Activated B cell treated with CpG ODN at 0.5 μM for 24 hours (primary cell): Measurements from ENCODE around the gene ASMT. TPM values are rescaled to one million over a fixed set of nuclear protein-coding genes. Genes with fewer than 3 reads are reported as not detected.

Experiments used
- ATAC-seq: fragments of 200-7000 bp; cut with Tn5 transposase; one replicate; pipeline ENCODE4 v1.10.0; 2021; ENCODE audit warnings: low read depth, mild to moderate bottlenecking, moderate library complexity
- CTCF ChIA-PET: fragments of 350-600 bp; sonication (Branson Sonifier 250); formaldehyde crosslinking; loops from one replicate; lab custom pipeline; 2021; ENCODE audit warnings: antibody characterized with exemption; lab: Charles Lee
- POLR2A ChIA-PET: fragments of 350-600 bp; sonication (Branson Sonifier 250); formaldehyde crosslinking; loops from one replicate; lab custom pipeline; 2021; ENCODE audit warnings: antibody characterized with exemption; lab: Charles Lee
- DNase-seq: peaks from one replicate; pipeline ENCODE4 v3.0.0; 2022
- H3K27ac Mint-ChIP-seq: one replicate; pipeline ENCODE4 v1.8.0; 2020; ENCODE audit warnings: mixed read lengths
- H3K27me3 Mint-ChIP-seq: one replicate; pipeline ENCODE4 v1.8.0; 2021; ENCODE audit warnings: mixed read lengths
- H3K36me3 Mint-ChIP-seq: one replicate; pipeline ENCODE4 v1.8.0; 2021; ENCODE audit warnings: low read depth, mixed read lengths
- H3K4me1 Mint-ChIP-seq: one replicate; pipeline ENCODE4 v1.8.0; 2021; ENCODE audit warnings: mixed read lengths
- H3K4me3 Mint-ChIP-seq: one replicate; pipeline ENCODE4 v1.8.0; 2020; ENCODE audit warnings: mild to moderate bottlenecking, mixed read lengths
- H3K9me3 Mint-ChIP-seq: one replicate; pipeline ENCODE4 v1.8.0; 2020; ENCODE audit warnings: mixed read lengths
- intact Hi-C: fragments of 100-400 bp; cut with micrococcal nuclease; formaldehyde crosslinking; loops from one replicate; pipeline ENCODE4 v1.15.1; 2024
- total RNA-seq: library from RNA; stranded (reverse); gene quantifications from 2 replicates; pipeline ENCODE4 v1.2.3, GENCODE V29; 2022
- TF ChIP-seq, protein P1 (sequence below): fragments of 200-600 bp; IDR thresholded peaks from one replicate; pipeline ENCODE4 v1.8.0; 2022; ENCODE audit warnings: antibody characterized with exemption, mild to moderate bottlenecking

Gene ASMT
- total RNA-seq, 1 donor from 2014 or later: 0.44 TPM

DNA sequence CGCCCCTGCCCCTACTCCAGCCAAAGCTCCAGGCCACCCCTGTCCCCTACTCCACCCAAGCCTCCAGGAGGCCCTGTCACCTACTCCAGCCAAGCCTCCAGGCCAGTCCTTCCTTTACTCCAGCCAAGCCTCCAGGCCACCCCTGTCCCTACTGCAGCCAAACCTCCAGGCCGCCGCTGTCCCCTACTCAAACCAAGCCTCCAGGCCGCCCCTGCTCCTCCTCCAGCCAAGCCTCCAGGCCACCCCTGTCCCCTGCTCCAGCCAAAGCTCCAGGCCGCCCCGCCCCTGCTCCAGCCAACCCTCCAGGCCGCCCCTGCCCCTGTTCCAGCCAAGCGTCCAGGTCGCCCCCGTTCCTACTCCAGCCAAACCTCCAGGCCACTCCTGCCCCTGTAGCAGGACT is 5.1 kb upstream of the ASMT start:
- Mint-ChIP-seq H3K27me3 (peaks cover 3% of the 10 kb centered on the region), H3K4me1 (peaks cover 8% of the 10 kb centered on the region), H3K4me3 (no peak overlapping the region), H3K36me3 (peaks cover 6% of the 10 kb centered on the region), H3K9me3 (no peaks in the 10 kb centered on the region), H3K27ac (no peak overlapping the region)
- POLR2A ChIA-PET: no interaction called here
- CTCF ChIA-PET: no interaction called here
- TF ChIP-seq, protein P1, sequence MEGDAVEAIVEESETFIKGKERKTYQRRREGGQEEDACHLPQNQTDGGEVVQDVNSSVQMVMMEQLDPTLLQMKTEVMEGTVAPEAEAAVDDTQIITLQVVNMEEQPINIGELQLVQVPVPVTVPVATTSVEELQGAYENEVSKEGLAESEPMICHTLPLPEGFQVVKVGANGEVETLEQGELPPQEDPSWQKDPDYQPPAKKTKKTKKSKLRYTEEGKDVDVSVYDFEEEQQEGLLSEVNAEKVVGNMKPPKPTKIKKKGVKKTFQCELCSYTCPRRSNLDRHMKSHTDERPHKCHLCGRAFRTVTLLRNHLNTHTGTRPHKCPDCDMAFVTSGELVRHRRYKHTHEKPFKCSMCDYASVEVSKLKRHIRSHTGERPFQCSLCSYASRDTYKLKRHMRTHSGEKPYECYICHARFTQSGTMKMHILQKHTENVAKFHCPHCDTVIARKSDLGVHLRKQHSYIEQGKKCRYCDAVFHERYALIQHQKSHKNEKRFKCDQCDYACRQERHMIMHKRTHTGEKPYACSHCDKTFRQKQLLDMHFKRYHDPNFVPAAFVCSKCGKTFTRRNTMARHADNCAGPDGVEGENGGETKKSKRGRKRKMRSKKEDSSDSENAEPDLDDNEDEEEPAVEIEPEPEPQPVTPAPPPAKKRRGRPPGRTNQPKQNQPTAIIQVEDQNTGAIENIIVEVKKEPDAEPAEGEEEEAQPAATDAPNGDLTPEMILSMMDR: no peak
- intact Hi-C loops: no loop called here
- no peak for ATAC-seq
- no peak for DNase-seq

DNA sequence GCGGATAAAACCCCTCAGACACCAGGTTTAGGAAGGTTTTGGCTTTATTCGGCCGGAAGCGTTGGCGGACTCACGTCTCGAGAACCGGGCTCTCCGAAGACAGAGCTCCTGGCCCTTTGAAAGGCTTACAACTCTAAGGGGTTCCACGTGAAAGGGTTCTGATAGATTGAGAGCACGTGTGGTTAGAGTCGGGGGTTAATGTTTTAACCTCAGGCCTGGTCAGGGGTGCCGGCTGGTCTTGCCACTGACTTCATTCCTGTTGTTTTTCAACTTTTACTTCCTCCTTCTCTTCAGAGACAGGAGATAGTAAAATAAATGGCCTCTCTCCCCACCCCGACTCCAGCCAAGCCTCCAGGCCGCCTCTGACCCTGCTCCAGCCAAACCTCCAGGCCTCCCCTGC is 4.7 kb upstream of the ASMT start:
- Mint-ChIP-seq H3K4me1 (peaks cover 8% of the 10 kb centered on the region), H3K9me3 (no peaks in the 10 kb centered on the region), H3K36me3 (peaks cover 3% of the 10 kb centered on the region), H3K4me3 (no peak overlapping the region), H3K27me3 (peaks cover 3% of the 10 kb centered on the region), H3K27ac (no peak overlapping the region)
- ATAC-seq (no peak), DNase-seq (no peak)
- CTCF ChIA-PET: no interaction called here
- intact Hi-C loops: no loop called here
- TF ChIP-seq, protein P1: no peak
- POLR2A ChIA-PET: no interaction called here

- Mint-ChIP-seq H3K4me3 (no peak overlapping the region), H3K9me3 (no peaks in the 10 kb centered on the region), H3K27ac (no peak overlapping the region), H3K4me1 (peaks cover 8% of the 10 kb centered on the region), H3K27me3 (peaks cover 3% of the 10 kb centered on the region), H3K36me3 (no peaks in the 10 kb centered on the region)
- ChIA-PET POLR2A (no interaction called here), CTCF (no interaction called here)
- no peak for DNase-seq
- TF ChIP-seq, protein P1: no peak
- intact Hi-C loops: no loop called here
- ATAC-seq: no peak
Observed at GRCh38 chrX:1610736-1611135, 4.1 kb upstream of the ASMT start.

GRCh38 chrX:1612641-1613286 is 2.1 kb upstream of the ASMT start:
- H3K27ac Mint-ChIP-seq: no peak overlapping the region
- no peak for ATAC-seq
- ChIA-PET POLR2A (no interaction called here), CTCF (no interaction called here)
- intact Hi-C loops: no loop called here
- H3K27me3 Mint-ChIP-seq: peaks cover 7% of the 10 kb centered on the region
- TF ChIP-seq, protein P1: no peak
- H3K4me3 Mint-ChIP-seq: no peak overlapping the region
- no peak for DNase-seq
- no peaks in the 10 kb centered on the region for H3K36me3 Mint-ChIP-seq
- peaks cover 8% of the 10 kb centered on the region for H3K4me1 Mint-ChIP-seq
- H3K9me3 Mint-ChIP-seq: no peaks in the 10 kb centered on the region

DNA sequence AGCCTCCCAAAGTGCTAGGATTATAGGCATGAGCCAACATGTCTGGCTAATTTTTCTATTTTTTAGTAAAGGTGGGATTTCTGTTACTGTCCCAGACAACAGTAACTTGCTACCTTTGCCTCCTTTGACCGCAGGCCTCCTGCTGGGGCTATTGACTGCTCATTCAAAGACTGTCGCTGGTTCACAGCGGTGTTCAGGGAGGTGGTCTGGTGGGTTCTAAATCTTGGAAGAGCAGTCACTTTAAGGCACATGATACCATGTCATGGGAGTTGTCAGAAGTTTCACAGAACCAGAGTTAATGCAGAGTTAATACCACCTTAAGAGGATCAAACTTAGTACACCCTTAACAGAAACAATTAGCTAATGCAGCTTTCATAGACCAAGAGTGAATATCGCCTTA is 3.8 kb downstream of the ASMT start:
- H3K4me3 Mint-ChIP-seq: no peak overlapping the region
- no peaks in the 10 kb centered on the region for H3K36me3 Mint-ChIP-seq
- POLR2A ChIA-PET: no interaction called here
- intact Hi-C loops: no loop called here
- H3K27ac Mint-ChIP-seq: no peak overlapping the region
- no peaks in the 10 kb centered on the region for H3K9me3 Mint-ChIP-seq
- DNase-seq (no peak), ATAC-seq (no peak)
- TF ChIP-seq, protein P1: no peak
- CTCF ChIA-PET: no interaction called here
- peaks cover 13% of the 10 kb centered on the region for H3K4me1 Mint-ChIP-seq
- H3K27me3 Mint-ChIP-seq: peaks cover 6% of the 10 kb centered on the region
